NK-92 treated with Interleukin-12 subunit alpha and Interleukin-12 subunit beta, amount 100 ng/mL, for 24 hours (cell line): ENCODE data around the gene ITGA2B.
"Not testable (repeated sequence)": the region's sequence is repeated elsewhere in the genome, so short reads cannot be mapped to it uniquely, and the experiment has no call there.

ENCODE experiments used
- DNase-seq: peaks from one replicate; lab custom pipeline; 2025; lab: John Stamatoyannopoulos, UW

The ITGA2B gene

GRCh38 chr17:44389281-44389680 is at the start of gene ITGA2B:
Gene ITGA2B, minus strand, starts transcription at chr17:44389649. Its CDS starts 176 bp downstream, at chr17:44389473.
- DNase-seq = no peak

GRCh38 chr17:44439168-44439567 is 49.7 kb upstream of the ITGA2B start:
- no peak for DNase-seq

GRCh38 chr17:44438636-44439035 is 49.2 kb upstream of the ITGA2B start:
- DNase-seq = peak; percentile 47

GRCh38 chr17:44436336-44436735 is 46.9 kb upstream of the ITGA2B start:
- DNase-seq = no peak

- DNase-seq = no peak
Observed at GRCh38 chr17:44432254-44433157, 43.1 kb upstream of the ITGA2B start.

GRCh38 chr17:44424828-44425461 is 35.5 kb upstream of the ITGA2B start:
- no peak for DNase-seq

GRCh38 chr17:44417553-44417952 is 28.1 kb upstream of the ITGA2B start:
- DNase-seq = no peak

GRCh38 chr17:44416558-44417289 is 27.3 kb upstream of the ITGA2B start:
- DNase-seq = no peak

- DNase-seq = no peak
Observed at GRCh38 chr17:44414394-44415155, 25.1 kb upstream of the ITGA2B start.

GRCh38 chr17:44409309-44410028 is 20.0 kb upstream of the ITGA2B start:
- DNase-seq = no peak

- DNase-seq = no peak
Observed at GRCh38 chr17:44408786-44409185, 19.3 kb upstream of the ITGA2B start.

GRCh38 chr17:44402564-44403172 is 13.2 kb upstream of the ITGA2B start:
- DNase-seq = no peak

GRCh38 chr17:44400226-44400847 is 10.9 kb upstream of the ITGA2B start:
- DNase-seq = no peak

GRCh38 chr17:44398692-44399691 is 9.5 kb upstream of the ITGA2B start:
- DNase-seq = no peak

- DNase-seq = no peak
Observed at GRCh38 chr17:44397479-44398440, 8.3 kb upstream of the ITGA2B start.

GRCh38 chr17:44396946-44397345 is 7.5 kb upstream of the ITGA2B start:
- DNase-seq = no peak

- DNase-seq = no peak
Observed at GRCh38 chr17:44394833-44395232, 5.4 kb upstream of the ITGA2B start.

GRCh38 chr17:44394112-44394511 is 4.7 kb upstream of the ITGA2B start:
- not testable (repeated sequence) for DNase-seq
